Stimulated activated CD8-positive, alpha-beta memory T cell treated with anti-CD3 and anti-CD28 coated beads, Interleukin-7, amount 100 ng/mL, for 4 hours (primary cell): ENCODE measurements around the gene ZNF507.
"Not testable (repeated sequence)": the region's sequence is repeated elsewhere in the genome, so short reads cannot be mapped to it uniquely, and the experiment has no call there.

Source experiments
- DNase-seq, 2 donors: peaks; one replicate each; pipeline ENCODE4 v3.0.0-alpha.2; 2020; ENCODE audit warnings: low read depth in 2 of 2

The ZNF507 gene

GRCh38 chr19:32367948-32368536, 22.6 kb downstream of the ZNF507 start:
- no peak for DNase-seq

DNA sequence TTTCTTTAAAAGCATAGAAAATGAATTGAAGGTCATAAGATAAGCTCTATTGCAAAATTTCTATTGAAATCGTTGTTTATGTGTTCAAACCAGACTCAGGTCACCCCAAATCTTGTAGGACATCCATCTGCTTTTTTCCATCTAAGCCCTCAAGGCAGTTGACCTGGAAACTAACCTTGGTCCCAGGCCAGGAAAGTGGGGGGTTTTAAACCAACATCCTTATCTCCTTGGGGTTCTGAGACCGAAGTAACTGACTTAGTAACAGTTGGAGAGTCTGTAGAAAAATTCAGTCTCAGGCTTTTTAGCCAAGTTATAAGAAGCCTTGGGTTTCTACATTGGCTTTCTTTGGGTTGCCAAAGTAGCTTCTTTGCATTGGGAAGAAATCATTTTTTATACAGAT, 23.4 kb downstream of the ZNF507 start:
- DNase-seq, result no peak

DNA sequence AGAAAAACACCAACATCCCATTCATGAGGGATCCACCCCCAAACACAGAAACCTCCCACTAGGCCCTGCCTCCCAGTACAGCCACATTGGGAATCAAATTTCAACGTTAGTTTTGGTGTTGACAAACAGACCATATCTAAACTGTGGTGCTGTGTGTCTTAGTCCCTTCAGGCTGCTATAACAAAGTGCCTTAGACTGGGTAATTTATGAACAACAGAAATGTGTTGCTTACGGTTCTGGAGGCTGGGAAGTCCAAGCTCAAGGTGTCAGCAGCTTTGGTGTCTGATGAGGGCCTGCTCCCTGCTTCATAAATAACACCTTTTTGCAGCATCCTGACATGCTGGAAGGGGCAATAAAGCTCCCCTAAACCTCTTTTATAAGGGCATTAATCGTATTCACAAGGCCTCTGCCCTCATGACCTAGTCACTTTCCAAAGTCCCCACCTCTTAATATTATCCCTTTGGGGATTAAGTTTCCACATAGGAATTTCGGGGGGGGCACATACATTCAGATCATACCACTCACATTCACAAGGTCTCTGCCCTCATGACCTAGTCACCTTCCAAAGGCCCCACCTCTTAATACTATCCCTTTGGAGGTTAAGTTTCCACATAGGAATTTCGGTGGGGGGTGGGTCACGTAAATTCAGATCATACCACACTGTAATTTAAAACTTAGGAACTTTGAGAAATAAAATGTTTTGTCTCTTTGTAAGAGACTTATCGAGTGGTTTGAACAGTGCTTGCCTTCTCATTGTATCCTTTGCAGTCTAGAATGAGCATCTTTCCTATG, 27.5 kb downstream of the ZNF507 start:
- DNase-seq, result no peak

GRCh38 chr19:32373585-32374295, 28.3 kb downstream of the ZNF507 start:
- DNase-seq, result no peak

DNA sequence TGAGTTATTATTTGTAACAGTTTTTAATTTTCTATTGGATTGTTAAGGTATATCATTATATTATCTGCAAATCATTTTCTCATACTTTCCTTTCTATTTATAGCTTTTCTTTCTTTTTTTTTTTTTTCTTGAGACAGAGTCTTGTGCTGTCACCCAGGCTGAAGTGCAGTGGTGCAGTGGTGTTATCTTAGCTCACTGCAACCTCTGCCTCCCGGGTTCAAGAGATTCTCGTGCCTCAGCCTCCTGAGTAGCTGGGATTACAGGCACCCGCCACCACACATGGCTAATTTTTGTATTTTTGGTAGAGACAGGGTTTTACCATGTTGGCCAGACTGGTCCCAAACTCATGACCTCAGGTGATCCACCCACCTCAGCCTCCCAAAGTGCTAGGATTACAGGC, 29.0 kb downstream of the ZNF507 start:
- DNase-seq, result not testable (repeated sequence)

DNA sequence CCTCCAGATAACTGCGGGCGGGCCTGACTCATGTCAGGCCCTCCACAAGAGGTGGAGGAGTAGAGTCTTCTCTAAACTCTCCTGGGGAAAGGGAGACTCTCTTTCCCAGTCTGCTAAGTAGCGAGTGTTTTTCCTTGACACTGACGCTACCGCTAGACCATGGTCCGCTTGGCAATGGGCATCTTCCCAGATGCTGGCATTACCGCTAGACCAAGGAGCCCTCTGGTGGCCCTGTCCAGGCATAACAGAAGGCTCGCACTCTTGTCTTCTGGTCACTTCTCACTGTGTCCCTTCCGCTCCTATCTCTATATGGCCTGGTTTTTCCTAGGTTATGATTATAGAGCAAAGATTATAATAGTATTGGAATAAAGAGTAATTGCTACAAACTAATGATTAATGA, 31.7 kb downstream of the ZNF507 start:
- DNase-seq, result not testable (repeated sequence)

- no peak for DNase-seq
Observed at GRCh38 chr19:32380269-32380668, 34.9 kb downstream of the ZNF507 start.

- DNase-seq, result no peak
Observed at GRCh38 chr19:32387701-32388392, 42.4 kb downstream of the ZNF507 start.

DNA sequence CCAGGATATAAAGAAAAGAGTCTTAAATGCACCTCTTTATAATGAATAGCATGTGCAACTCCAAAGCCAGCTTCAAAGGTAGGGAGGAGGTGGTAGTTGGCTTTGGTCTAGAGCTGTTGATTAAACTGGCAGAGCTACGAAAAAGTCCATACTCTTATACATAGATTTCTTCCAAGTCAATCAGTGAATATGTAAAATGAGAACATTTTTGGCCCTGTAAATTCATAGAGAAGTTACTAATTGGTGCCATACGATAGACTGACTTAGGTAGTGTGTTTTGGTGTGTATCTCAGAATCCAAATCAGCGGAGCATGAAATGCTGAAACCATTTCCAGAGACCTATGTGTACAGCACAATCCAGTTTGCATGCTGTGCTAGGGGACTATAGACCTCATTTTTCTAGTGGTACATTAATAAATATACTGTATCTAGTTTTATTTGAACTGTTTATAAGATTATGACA, 43.0 kb downstream of the ZNF507 start:
- DNase-seq, result no peak

GRCh38 chr19:32392901-32393300, 47.5 kb downstream of the ZNF507 start:
- DNase-seq, result no peak

DNA sequence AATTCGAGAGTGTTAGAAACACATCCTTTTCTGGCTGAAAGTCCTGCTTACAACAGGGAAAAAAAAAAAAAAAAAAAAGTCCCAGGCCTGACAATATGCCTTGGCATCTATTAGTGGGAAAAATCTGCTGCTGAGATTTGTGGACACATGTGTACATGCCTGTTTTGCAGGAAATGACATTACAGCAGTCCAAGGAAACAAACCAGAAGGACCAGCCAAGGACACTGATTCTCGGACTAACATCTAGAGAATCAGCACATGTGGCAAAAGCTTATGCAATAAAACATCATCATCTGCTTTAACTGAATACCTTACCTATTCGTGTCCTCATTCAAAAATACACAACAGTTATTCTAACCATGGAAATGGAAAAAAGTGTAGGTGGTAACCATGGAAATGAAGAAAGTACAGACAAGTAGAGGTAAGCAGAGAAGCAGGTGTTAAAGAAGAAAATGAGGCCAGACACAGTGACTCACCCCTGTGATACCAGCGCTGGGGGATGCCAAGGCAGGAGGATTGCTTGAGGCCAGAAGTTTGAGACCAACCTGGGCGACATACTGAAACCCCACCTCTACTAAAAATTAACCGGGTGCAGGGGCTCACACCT, 50.7 kb downstream of the ZNF507 start:
- no peak for DNase-seq

- no peak for DNase-seq
Observed at GRCh38 chr19:32397671-32398101, 52.3 kb downstream of the ZNF507 start.

DNA sequence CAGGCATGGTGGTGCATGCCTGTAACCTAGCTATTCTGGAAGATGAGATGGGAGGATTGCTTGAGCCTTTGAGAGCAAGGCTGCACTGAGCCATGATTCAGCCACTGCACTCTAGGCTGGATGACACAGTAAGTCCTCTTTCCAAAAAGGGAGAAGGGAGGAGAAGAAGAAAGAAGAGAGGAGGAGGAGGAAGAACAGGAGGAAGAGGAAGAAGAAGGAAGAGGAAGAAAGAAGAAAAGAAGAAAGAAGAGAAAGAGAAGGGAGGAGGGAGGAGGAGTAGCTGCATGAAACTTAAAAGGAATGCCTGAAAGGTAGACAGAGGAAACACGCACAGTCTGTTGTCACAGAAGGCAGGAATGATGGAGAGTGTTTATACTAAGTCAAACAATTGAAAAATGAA, 56.6 kb downstream of the ZNF507 start:
- no peak for DNase-seq

GRCh38 chr19:32403291-32403995, 58.0 kb downstream of the ZNF507 start:
- no peak for DNase-seq

GRCh38 chr19:32404213-32404932, 59.0 kb downstream of the ZNF507 start:
- no peak for DNase-seq

DNA sequence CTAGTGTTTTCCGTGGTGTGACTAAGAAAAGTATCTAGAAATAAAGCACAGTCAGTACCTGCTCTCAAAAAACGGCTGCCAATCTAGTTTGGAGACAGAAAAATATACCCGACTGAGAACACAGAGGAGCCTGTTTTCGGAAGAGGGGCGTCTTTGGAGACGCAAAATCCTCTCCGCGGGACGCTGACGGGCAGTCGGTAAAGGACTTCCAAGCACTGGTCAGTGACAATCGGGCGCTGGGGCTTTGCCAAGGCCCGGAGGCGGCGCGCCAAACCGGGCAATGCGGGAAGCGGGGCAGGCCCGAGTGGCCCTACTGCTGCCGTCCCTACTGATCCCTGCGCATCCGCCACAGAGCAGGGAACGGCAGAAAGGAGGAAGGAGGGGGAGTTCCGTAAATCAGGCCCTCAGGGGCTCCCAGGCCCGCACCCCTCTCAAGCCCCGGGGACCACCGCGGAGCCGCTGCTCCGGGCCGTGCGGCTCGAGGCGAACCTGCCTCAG, 59.6 kb downstream of the ZNF507 start:
- peak in 1 of 2 donors; percentile 2 for DNase-seq

DNA sequence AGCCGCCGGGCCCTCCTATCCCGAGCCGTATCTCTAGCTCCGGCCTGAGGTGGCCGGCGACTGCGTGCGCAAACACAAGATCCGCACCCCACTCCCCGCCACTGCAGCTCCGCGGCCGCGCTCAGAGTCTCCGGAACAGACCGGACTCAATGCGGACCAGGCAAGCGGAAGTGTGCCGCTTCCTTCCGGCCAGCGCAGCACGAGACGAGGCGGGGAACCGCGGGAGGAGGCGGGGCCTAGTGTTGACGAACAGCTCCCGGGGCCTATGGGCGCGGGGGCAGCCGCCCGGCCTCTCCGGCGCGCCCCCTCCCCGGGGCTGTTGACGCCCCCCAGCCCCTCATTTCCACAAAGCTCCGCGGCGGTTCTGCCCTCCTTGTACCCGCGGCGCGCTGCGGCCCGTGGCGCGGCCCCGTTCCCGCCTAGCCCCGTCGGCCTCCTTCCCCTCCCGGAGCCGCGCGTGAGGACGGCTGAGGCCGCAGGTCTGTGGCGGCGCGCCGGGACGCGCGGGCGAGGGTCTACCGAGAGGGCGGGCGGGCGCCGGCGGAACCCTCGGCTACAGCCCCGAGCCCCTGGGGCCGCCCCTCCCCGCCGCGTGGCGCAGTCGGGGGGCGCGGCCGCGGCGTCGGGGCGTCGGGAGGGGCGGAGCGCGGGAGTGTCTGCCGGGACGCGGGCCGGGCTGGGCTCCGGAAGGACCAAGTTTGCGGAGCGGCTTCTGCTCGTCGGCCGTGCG, 60.2 kb downstream of the ZNF507 start, which contains the start of gene DPY19L3:
DPY19L3 (plus strand) TSS at position 340 of the 730 bp plus-strand sequence. CDS start 2,484 bp downstream, outside the sequence.
- DNase-seq, result peak; percentile 79 to 86

DNA sequence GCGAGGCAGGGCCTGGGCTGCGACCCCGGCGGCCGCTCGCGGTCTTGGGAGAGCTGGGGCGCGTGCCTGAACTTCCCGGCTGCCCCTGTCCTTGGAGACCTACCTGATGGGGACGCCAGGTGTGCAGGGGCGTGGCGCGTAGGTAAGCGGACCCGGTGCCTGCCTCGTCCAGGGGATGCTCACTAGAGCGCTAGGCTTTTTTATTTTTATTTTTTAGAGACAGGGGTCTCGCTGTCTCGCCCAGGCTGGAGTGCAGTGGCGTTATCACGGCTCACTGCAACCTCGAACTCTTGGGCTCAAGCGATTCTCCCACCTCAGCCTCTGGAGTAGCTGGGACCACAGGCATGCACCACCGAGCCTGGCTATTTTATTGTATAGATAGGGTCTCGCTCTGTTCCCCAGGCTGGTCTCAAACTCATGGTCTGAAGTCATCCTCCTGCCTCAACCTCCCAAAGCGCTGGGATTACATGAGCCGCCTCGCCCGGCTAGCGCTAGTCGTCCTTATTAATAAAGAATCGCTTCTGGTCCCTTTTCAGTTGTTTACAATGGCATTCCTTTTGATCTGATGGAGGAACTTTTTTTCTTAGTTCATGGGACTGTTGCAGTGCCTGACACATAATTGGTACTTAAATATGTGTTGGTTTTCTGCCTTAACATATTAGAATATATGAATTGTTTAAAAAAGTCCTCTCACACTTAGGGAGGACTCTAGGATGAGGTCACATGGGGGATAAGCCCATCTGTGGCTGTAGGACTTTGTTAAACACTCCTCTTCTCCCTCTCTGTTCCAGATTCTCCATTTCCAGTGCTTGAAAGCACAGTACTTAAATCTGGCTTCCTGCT, 61.0 kb downstream of the ZNF507 start:
- DNase-seq, result no peak
